Measurements from ENCODE around the gene RAB11FIP2.

DNA sequence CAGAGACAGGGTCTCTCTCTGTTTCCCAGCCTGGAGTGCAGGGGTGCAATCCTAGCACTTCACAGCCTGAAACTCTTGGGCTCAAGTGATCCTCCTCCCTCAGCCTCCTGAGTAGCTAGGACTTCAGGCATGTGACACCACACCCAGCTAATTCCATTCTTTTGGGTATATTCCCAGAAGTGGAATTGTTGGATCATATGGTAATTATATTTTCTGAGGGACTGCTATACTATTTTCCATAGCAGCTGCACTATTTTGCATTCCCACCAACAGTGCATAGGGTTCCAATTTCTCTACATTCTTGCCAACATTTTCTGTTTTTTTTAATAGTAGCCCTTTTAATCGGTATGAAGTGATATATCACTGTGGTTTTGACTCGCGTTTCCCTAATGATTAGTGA is 30.0 kb upstream of the RAB11FIP2 start:
- TF ChIP-seq, protein P1, sequence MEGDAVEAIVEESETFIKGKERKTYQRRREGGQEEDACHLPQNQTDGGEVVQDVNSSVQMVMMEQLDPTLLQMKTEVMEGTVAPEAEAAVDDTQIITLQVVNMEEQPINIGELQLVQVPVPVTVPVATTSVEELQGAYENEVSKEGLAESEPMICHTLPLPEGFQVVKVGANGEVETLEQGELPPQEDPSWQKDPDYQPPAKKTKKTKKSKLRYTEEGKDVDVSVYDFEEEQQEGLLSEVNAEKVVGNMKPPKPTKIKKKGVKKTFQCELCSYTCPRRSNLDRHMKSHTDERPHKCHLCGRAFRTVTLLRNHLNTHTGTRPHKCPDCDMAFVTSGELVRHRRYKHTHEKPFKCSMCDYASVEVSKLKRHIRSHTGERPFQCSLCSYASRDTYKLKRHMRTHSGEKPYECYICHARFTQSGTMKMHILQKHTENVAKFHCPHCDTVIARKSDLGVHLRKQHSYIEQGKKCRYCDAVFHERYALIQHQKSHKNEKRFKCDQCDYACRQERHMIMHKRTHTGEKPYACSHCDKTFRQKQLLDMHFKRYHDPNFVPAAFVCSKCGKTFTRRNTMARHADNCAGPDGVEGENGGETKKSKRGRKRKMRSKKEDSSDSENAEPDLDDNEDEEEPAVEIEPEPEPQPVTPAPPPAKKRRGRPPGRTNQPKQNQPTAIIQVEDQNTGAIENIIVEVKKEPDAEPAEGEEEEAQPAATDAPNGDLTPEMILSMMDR (IDR thresholded peaks at IDR 0.05) = no peak
- TF ChIP-seq SREBF2 (IDR thresholded peaks at IDR 0.05) = no peak

Data from A549 (cell line).